22Rv1 (cell line): ENCODE measurements around the gene INTU.

Experiments
- H3K27ac ChIP-seq: fragments of 450-650 bp; 2 replicates; pipeline ENCODE4 v1.5.1; 2017
- CTCF ChIP-seq: fragments of 450-650 bp; IDR thresholded peaks from 2 replicates; pipeline ENCODE4 v1.5.1; 2017; ENCODE audit warnings: mild to moderate bottlenecking
- ZFX ChIP-seq: fragments of 450-650 bp; IDR thresholded peaks from 2 replicates; pipeline ENCODE4 v1.6.1; 2017; ENCODE audit warnings: antibody characterized with exemption, borderline replicate concordance

The INTU gene

DNA sequence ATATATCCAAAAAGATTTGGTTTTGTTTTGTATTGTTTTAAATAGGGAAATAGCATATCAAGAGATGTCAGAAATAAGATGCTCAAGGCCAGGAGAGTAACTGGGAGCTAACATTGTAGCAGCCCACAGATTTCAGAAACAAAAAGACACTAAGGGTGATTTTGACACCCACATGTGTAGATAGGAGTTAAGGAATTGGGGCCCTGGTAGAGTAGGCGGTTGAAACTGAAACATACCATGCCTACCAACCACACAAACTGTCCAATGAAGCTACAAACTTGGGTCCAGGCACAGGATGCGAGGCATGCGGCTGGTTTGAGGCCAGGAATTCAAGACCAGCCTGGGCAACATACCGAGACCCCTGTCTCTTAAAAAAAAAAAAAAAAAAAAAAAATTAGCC lies 143.1 kb downstream of the INTU start:
- H3K27ac ChIP-seq, result no peak overlapping the region

More for the DNA sequence above, 143.1 kb downstream of the INTU start:
- TF ChIP-seq CTCF (no peak), ZFX (no peak)
